Erythroblast (primary cell): ENCODE measurements around the gene MMS19.
A peak's percentile ranks its signal among the peaks of the same experiment; 100 is the strongest.
"Not testable (repeated sequence)": the region's sequence is repeated elsewhere in the genome, so short reads cannot be mapped to it uniquely, and the experiment has no call there.

Source experiments
- DNase-seq, 2 experiments: peaks; one replicate each; lab custom pipeline; 2025; lab: John Stamatoyannopoulos, UW
- GATA1 ChIP-seq: IDR thresholded peaks from 2 replicates; pipeline ENCODE4 v1.6.1; 2011; ENCODE audit warnings: low read depth, mild to moderate bottlenecking, control low read depth, low read length, moderate library complexity
- POLR2A ChIP-seq: IDR thresholded peaks from 2 replicates; pipeline ENCODE4 v1.6.1; 2011; ENCODE audit warnings: mild to moderate bottlenecking, low read length

Gene MMS19

GRCh38 chr10:97502916-97503315 is 4.7 kb upstream of the MMS19 start:
- DNase-seq = no peak
- no peak for TF ChIP-seq POLR2A
- no peak for TF ChIP-seq GATA1

- no peak for DNase-seq
- TF ChIP-seq POLR2A = no peak
- TF ChIP-seq GATA1 = no peak
These were observed 2.0 kb upstream of the MMS19 start for GRCh38 chr10:97500297-97500575.

- TF ChIP-seq GATA1 = no peak
- TF ChIP-seq POLR2A = no peak
- DNase-seq = peak; percentile 47 to 52
These were observed 1.5 kb upstream of the MMS19 start for GRCh38 chr10:97499561-97500296.

GRCh38 chr10:97498841-97499560 is 779 bp upstream of the MMS19 start, which contains the start of gene UBTD1:
Gene UBTD1, plus strand, starts transcription at chr10:97498924. Its CDS starts 280 bp downstream, at chr10:97499204.
- peak; percentile 47 to 52 for DNase-seq
- TF ChIP-seq GATA1 (no peak), POLR2A (no peak)

- no peak for TF ChIP-seq GATA1
- no peak for TF ChIP-seq POLR2A
- peak; percentile 87 to 88 for DNase-seq
These were observed 598 bp downstream of the MMS19 start for GRCh38 chr10:97497572-97498075.

- DNase-seq = no peak
- no peak for TF ChIP-seq GATA1
- no peak for TF ChIP-seq POLR2A
These were observed 3.2 kb downstream of the MMS19 start for GRCh38 chr10:97494863-97495506.

- TF ChIP-seq POLR2A (no peak), GATA1 (no peak)
- no peak for DNase-seq
These were observed 4.1 kb downstream of the MMS19 start for GRCh38 chr10:97494151-97494550.

GRCh38 chr10:97490592-97490991 is 7.6 kb downstream of the MMS19 start:
- no peak for DNase-seq
- no peak for TF ChIP-seq GATA1
- TF ChIP-seq POLR2A = no peak

GRCh38 chr10:97485647-97486281 is 12.5 kb downstream of the MMS19 start:
- TF ChIP-seq POLR2A (no peak), GATA1 (no peak)
- DNase-seq = no peak

- TF ChIP-seq GATA1 (no peak), POLR2A (no peak)
- DNase-seq = no peak
These were observed 14.3 kb downstream of the MMS19 start for GRCh38 chr10:97483921-97484320.

- DNase-seq = no peak
- no peak for TF ChIP-seq POLR2A
- TF ChIP-seq GATA1 = no peak
These were observed 14.7 kb downstream of the MMS19 start for GRCh38 chr10:97483506-97483905.

GRCh38 chr10:97482381-97482780 is 15.8 kb downstream of the MMS19 start:
- no peak for DNase-seq
- TF ChIP-seq POLR2A = no peak
- TF ChIP-seq GATA1 = no peak

- TF ChIP-seq POLR2A (no peak), GATA1 (no peak)
- no peak for DNase-seq
These were observed 17.2 kb downstream of the MMS19 start for GRCh38 chr10:97481071-97481470.

GRCh38 chr10:97479939-97480338 is 18.3 kb downstream of the MMS19 start:
- no peak for DNase-seq
- TF ChIP-seq GATA1 = no peak
- TF ChIP-seq POLR2A = no peak

- DNase-seq = not testable (repeated sequence)
These were observed 18.8 kb downstream of the MMS19 start for GRCh38 chr10:97479410-97479809.
